Trophoblast cell (in vitro differentiated cells and primary cell): Measurements from ENCODE around the gene ASCC1.

ENCODE experiments used
- DNase-seq, 2 donors: peaks; one replicate each; pipeline ENCODE4 v3.0.0-alpha.2; 2016
- H2AFZ ChIP-seq: 2 replicates; pipeline ENCODE4 v1.6.1; 2013; ENCODE audit warnings: low read length, moderate library complexity, mild to moderate bottlenecking; ENCODE audit not compliant: insufficient read depth, poor library complexity
- H2AK5ac ChIP-seq: 2 replicates; pipeline ENCODE4 v1.6.1; 2013; ENCODE audit warnings: mild to moderate bottlenecking, low read length
- H2BK120ac ChIP-seq: 2 replicates; pipeline ENCODE4 v1.6.1; 2013; ENCODE audit warnings: low read length, mild to moderate bottlenecking, moderate library complexity; ENCODE audit not compliant: insufficient read depth, poor library complexity
- H2BK12ac ChIP-seq: 2 replicates; pipeline ENCODE4 v1.6.1; 2013; ENCODE audit warnings: mild to moderate bottlenecking, low read length, moderate library complexity
- H2BK5ac ChIP-seq: 2 replicates; pipeline ENCODE4 v1.6.1; 2013; ENCODE audit warnings: low read length, low read depth, moderate library complexity, mild to moderate bottlenecking; ENCODE audit not compliant: poor library complexity
- H3K14ac ChIP-seq: 2 replicates; pipeline ENCODE4 v1.6.1; 2013; ENCODE audit warnings: mild to moderate bottlenecking, low read length
- H3K18ac ChIP-seq: 2 replicates; pipeline ENCODE4 v1.6.1; 2013; ENCODE audit warnings: mild to moderate bottlenecking, low read length
- H3K23ac ChIP-seq: 2 replicates; pipeline ENCODE4 v1.6.1; 2013; ENCODE audit warnings: low read length
- H3K27ac ChIP-seq: 2 replicates; pipeline ENCODE4 v1.5.1; 2013; ENCODE audit warnings: low read depth, mild to moderate bottlenecking, inconsistent platforms, low read length, moderate library complexity
- H3K27me3 ChIP-seq: 2 replicates; pipeline ENCODE4 v1.6.1; 2013; ENCODE audit warnings: inconsistent platforms, mild to moderate bottlenecking, low read length, moderate library complexity; ENCODE audit not compliant: insufficient read depth
- H3K36me3 ChIP-seq, 2 experiments: 1 replicate in 1 of 2; 2 replicates in 1 of 2; pipeline ENCODE4 v1.6.1; 2013; ENCODE audit warnings: low read length in 2 of 2, mild to moderate bottlenecking in 2 of 2, moderate library complexity in 1 of 2; ENCODE audit not compliant: insufficient read depth in 2 of 2, control insufficient read depth in 1 of 2
- H3K4ac ChIP-seq: 2 replicates; pipeline ENCODE4 v1.6.1; 2013; ENCODE audit warnings: low read depth, mild to moderate bottlenecking, low read length, moderate library complexity
- H3K4me1 ChIP-seq, 2 experiments: 1 replicate in 1 of 2; 2 replicates in 1 of 2; pipeline ENCODE4 v1.6.1; 2013; ENCODE audit warnings: low read length in 2 of 2, mild to moderate bottlenecking in 2 of 2, moderate library complexity in 1 of 2; ENCODE audit not compliant: insufficient read depth in 2 of 2, control insufficient read depth in 1 of 2
- H3K4me2 ChIP-seq: 2 replicates; pipeline ENCODE4 v1.6.1; 2013; ENCODE audit warnings: inconsistent platforms, mild to moderate bottlenecking, low read length, moderate library complexity
- H3K4me3 ChIP-seq: 2 replicates; pipeline ENCODE4 v1.5.1; 2013; ENCODE audit warnings: mild to moderate bottlenecking, low read depth, low read length, inconsistent platforms
- H3K79me1 ChIP-seq: one replicate; pipeline ENCODE4 v1.6.1; 2013; ENCODE audit warnings: low read length
- H3K79me2 ChIP-seq: 2 replicates; pipeline ENCODE4 v1.6.1; 2013; ENCODE audit warnings: low read length, mild to moderate bottlenecking; ENCODE audit not compliant: control insufficient read depth, insufficient read depth, poor library complexity
- H3K9ac ChIP-seq: 2 replicates; pipeline ENCODE4 v1.6.1; 2013; ENCODE audit warnings: mild to moderate bottlenecking, low read length
- H3K9me3 ChIP-seq: 2 replicates; pipeline ENCODE4 v1.6.1; 2013; ENCODE audit warnings: low read depth, mild to moderate bottlenecking, control low read depth, inconsistent platforms, low read length; ENCODE audit not compliant: insufficient read depth
- H4K12ac ChIP-seq: 2 replicates; pipeline ENCODE4 v1.6.1; 2013; ENCODE audit warnings: low read depth, mild to moderate bottlenecking, low read length, moderate library complexity
- H4K8ac ChIP-seq: 2 replicates; pipeline ENCODE4 v1.6.1; 2013; ENCODE audit warnings: low read depth, mild to moderate bottlenecking, low read length, moderate library complexity
- H4K91ac ChIP-seq: one replicate; pipeline ENCODE4 v1.6.1; 2013; ENCODE audit warnings: low read depth, mild to moderate bottlenecking, low read length, moderate library complexity
- WGBS: extraction: QIAGEN DNeasy Blood & Tissue Kit; methylation state at CpG from one replicate; pipeline ENCODE4 v1.1.7; 2013; ENCODE audit warnings: missing lambda C conversion rate; ENCODE audit not compliant: insufficient read length, insufficient coverage; ENCODE audit errors: extremely low coverage; 5-methylcytosine and 5-hydroxymethylcytosine counted together

ASCC1 gene

DNA sequence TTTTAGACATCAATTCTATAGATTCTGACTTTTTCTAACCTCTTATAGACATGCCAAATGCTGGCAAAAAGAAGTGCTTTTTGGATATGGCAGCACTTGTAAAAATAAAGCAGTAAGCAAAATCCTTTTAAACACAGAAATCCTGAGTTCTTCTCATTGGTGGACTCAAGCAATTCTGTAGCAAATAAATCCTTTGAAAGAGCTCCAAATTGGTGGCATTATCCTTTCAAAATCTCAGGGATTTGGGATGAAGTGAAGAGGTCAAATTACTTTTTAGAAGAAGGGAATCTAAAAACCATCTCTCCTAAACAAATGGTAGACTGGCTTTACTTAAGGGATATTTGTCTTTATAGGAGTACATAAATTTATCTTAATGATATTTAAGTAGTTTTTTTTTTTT is 17.5 kb upstream of the ASCC1 start:
- Histone ChIP-seq H3K36me3 (peaks cover 17 to 19% of the 10 kb centered on the region in 2 experiments), H4K8ac (no peak overlapping the region)

DNA sequence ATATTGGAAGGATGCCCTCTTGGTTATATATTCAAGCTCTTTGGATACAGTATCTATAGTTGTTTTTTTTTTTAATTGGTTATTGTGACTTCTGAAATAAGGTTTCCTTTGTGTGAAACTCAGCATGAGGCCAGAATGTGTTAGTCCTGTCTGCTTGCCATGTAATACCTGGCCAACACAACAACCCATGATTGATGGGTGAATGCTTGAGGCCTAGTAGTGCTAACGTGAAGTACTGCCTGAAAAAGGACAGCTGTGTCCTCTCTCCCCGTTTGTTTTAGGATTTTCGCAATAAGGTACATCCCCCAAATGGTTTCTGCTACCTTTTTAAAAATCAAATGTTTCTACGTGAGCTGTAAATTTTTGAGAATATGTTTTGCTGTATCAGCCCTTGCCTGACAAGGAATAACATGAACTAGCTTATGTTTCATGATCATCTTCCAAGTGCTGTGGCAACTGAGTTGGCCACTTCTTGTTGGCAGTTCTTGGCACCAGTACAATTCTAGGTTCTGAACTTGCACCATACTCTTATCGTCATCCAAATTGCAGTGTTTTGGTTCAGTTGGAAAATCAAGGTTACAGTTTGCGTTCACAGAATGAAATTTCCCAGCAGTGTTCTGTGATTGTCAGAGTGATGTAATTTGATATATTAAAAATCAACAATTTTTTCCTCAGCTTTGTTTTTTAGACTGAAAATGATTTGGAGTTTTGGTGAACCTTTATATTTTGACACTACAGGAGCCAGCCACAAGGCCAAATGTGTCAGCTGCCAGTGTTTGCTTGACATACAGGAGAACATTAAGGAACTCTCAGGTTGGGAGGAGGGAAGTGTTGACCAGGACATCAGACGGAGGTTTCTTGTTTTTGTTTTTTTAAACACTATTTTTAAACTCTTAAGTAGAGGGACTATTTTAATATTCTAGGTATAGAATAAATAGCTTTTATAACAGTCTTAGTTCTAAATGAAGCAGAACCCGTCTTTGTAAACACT is 13.5 kb upstream of the ASCC1 start:
- H4K8ac ChIP-seq = no peak overlapping the region
- no CpG with 5 or more reads among the region's 8 CpGs for WGBS

More for the DNA sequence above, 17.5 kb upstream of the ASCC1 start:
- H3K9me3 ChIP-seq = no peaks in the 10 kb centered on the region
- no peak overlapping the region for H2AK5ac ChIP-seq
- H3K4ac ChIP-seq = no peak overlapping the region
- no peaks in the 10 kb centered on the region for H3K79me2 ChIP-seq
- H3K18ac ChIP-seq = no peak overlapping the region
- no peak overlapping the region for H2BK5ac ChIP-seq
- H2AFZ ChIP-seq = no peak overlapping the region
- no peak overlapping the region for H2BK120ac ChIP-seq
- H3K4me1 ChIP-seq = no peaks in the 10 kb centered on the region
- no peak overlapping the region for H2BK12ac ChIP-seq
- no peak overlapping the region for H3K4me3 ChIP-seq
- DNase-seq = no peak
- no peak overlapping the region for H4K12ac ChIP-seq
- no peaks in the 10 kb centered on the region for H3K27me3 ChIP-seq
- no peak overlapping the region for H3K4me2 ChIP-seq
- H3K27ac ChIP-seq = no peak overlapping the region
- no peak overlapping the region for H4K91ac ChIP-seq
- H3K9ac ChIP-seq = no peak overlapping the region
- H3K23ac ChIP-seq = no peak overlapping the region
- no peaks in the 10 kb centered on the region for H3K79me1 ChIP-seq
- H3K14ac ChIP-seq = no peak overlapping the region

DNA sequence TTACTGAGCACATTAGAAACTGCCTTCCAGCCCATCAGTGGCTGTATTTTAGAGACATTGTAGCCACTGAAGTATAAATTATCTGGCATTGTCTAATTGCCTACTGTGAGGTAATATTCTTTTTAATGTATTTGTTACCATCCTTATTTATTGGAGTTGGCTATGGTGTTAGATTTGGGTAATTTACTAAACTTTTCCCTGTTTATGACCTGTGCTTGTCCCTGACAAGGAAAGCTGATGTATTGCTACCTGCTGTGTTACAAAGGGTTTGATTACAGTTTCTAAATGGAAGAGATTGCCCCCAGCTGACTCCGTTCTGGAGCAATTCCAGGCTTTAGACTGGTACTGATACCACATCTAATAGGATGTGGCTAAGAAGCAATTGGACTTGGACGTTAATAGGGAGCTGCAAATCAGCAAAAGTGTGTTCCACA is 12.3 kb upstream of the ASCC1 start:
- no peak overlapping the region for H2BK5ac ChIP-seq
- H3K23ac ChIP-seq = no peak overlapping the region
- WGBS = no CpG with 5 or more reads among the region's 2 CpGs

More for the DNA sequence above, 13.5 kb upstream of the ASCC1 start:
- no peak overlapping the region for H3K18ac ChIP-seq
- no peak overlapping the region for H3K4ac ChIP-seq
- H3K9ac ChIP-seq = no peak overlapping the region
- H3K4me2 ChIP-seq = no peak overlapping the region
- no peak overlapping the region for H2BK12ac ChIP-seq
- no peaks in the 10 kb centered on the region for H3K27me3 ChIP-seq
- no peak overlapping the region for H3K27ac ChIP-seq
- no peaks in the 10 kb centered on the region for H3K79me1 ChIP-seq
- no peak overlapping the region for H3K23ac ChIP-seq
- H3K9me3 ChIP-seq = no peaks in the 10 kb centered on the region
- no peak overlapping the region for H2AK5ac ChIP-seq
- no peak overlapping the region for H3K4me3 ChIP-seq
- no peaks in the 10 kb centered on the region for H3K79me2 ChIP-seq
- H4K12ac ChIP-seq = no peak overlapping the region
- H4K91ac ChIP-seq = no peak overlapping the region
- H3K4me1 ChIP-seq = no peaks in the 10 kb centered on the region
- H2BK5ac ChIP-seq = no peak overlapping the region
- H2BK120ac ChIP-seq = no peak overlapping the region
- H3K36me3 ChIP-seq = peaks cover 13 to 15% of the 10 kb centered on the region in 2 experiments
- H3K14ac ChIP-seq = no peak overlapping the region
- DNase-seq = no peak
- H2AFZ ChIP-seq = no peak overlapping the region

DNA sequence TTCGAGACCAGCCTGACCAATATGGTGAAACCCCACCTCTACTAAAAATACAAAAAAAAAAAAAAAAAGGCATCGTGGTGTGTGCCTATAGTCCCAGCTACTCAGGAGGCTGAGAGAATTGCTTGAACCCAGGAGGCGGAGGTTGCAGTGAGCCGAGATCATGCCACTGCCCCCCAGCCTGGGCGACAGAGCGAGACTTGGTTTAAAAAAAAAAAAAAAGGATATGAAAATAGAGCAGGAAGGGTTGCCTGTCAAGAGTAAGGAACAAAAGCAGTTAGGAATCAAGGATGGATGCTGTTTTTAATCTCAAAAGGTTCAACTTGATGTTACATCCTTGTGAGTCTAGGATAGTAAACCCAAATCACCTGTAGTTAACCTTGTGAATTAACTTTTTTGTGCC is 11.8 kb upstream of the ASCC1 start:
- H2BK12ac ChIP-seq = no peak overlapping the region
- H3K79me2 ChIP-seq = no peaks in the 10 kb centered on the region
- H3K4me1 ChIP-seq = no peaks in the 10 kb centered on the region
- H3K14ac ChIP-seq = no peak overlapping the region
- H3K36me3 ChIP-seq = peaks cover 9 to 12% of the 10 kb centered on the region in 2 experiments
- no peak overlapping the region for H4K12ac ChIP-seq
- H4K8ac ChIP-seq = no peak overlapping the region
- no peak overlapping the region for H2BK120ac ChIP-seq
- no peak for DNase-seq
- no peak overlapping the region for H3K18ac ChIP-seq
- H3K9me3 ChIP-seq = no peaks in the 10 kb centered on the region
- peaks cover 2% of the 10 kb centered on the region for H3K79me1 ChIP-seq
- H3K23ac ChIP-seq = no peak overlapping the region
- H4K91ac ChIP-seq = no peak overlapping the region
- H2AK5ac ChIP-seq = no peak overlapping the region
- no peak overlapping the region for H3K4me3 ChIP-seq
- WGBS = no CpG with 5 or more reads among the region's 6 CpGs
- no peak overlapping the region for H3K4me2 ChIP-seq
- H3K4ac ChIP-seq = no peak overlapping the region
- H2AFZ ChIP-seq = no peak overlapping the region
- H3K9ac ChIP-seq = no peak overlapping the region
- no peak overlapping the region for H3K27ac ChIP-seq
- H2BK5ac ChIP-seq = no peak overlapping the region
- H3K27me3 ChIP-seq = no peaks in the 10 kb centered on the region

More for the DNA sequence above, 12.3 kb upstream of the ASCC1 start:
- H3K14ac ChIP-seq = no peak overlapping the region
- no peak overlapping the region for H2AK5ac ChIP-seq
- H3K4ac ChIP-seq = no peak overlapping the region
- no peak overlapping the region for H2BK120ac ChIP-seq
- no peak overlapping the region for H3K4me2 ChIP-seq
- no peaks in the 10 kb centered on the region for H3K27me3 ChIP-seq
- no peak overlapping the region for H2BK12ac ChIP-seq
- H4K91ac ChIP-seq = no peak overlapping the region
- H3K27ac ChIP-seq = no peak overlapping the region
- H3K79me2 ChIP-seq = no peaks in the 10 kb centered on the region
- H3K4me1 ChIP-seq = no peaks in the 10 kb centered on the region
- H3K9me3 ChIP-seq = no peaks in the 10 kb centered on the region
- no peak for DNase-seq
- no peak overlapping the region for H3K18ac ChIP-seq
- no peaks in the 10 kb centered on the region for H3K79me1 ChIP-seq
- H3K36me3 ChIP-seq = peaks cover 12 to 14% of the 10 kb centered on the region in 2 experiments
- H2AFZ ChIP-seq = no peak overlapping the region
- H3K4me3 ChIP-seq = no peak overlapping the region
- no peak overlapping the region for H3K9ac ChIP-seq
- no peak overlapping the region for H4K12ac ChIP-seq
- no peak overlapping the region for H4K8ac ChIP-seq
